GM18951 (cell line): Measurements from ENCODE around the gene CCNJL.

Experiments used
- POLR2A ChIP-seq: IDR thresholded peaks from 4 replicates; pipeline ENCODE4 v1.6.1; 2011; ENCODE audit warnings: mild to moderate bottlenecking; ENCODE audit not compliant: insufficient read length, insufficient read depth; ENCODE audit errors: extremely low read depth
- in situ Hi-C: fragments of 300-500 bp; cut with MboI; formaldehyde crosslinking; loops from one replicate; pipeline ENCODE4 v1.12.0; 2022; ENCODE audit warnings: low sequenced_read_pairs, mixed read lengths, inconsistent platforms; ENCODE audit not compliant: unreplicated experiment

Gene CCNJL

GRCh38 chr5:160297004-160297403, 15.4 kb downstream of the CCNJL start:
- in situ Hi-C loops = no loop called here
- TF ChIP-seq POLR2A = no peak

GRCh38 chr5:160296496-160296895, 15.9 kb downstream of the CCNJL start:
- no peak for TF ChIP-seq POLR2A
- in situ Hi-C loops = no loop called here

- TF ChIP-seq POLR2A = no peak
- in situ Hi-C loops = no loop called here
Observed at GRCh38 chr5:160293901-160294561, 18.3 kb downstream of the CCNJL start.

DNA sequence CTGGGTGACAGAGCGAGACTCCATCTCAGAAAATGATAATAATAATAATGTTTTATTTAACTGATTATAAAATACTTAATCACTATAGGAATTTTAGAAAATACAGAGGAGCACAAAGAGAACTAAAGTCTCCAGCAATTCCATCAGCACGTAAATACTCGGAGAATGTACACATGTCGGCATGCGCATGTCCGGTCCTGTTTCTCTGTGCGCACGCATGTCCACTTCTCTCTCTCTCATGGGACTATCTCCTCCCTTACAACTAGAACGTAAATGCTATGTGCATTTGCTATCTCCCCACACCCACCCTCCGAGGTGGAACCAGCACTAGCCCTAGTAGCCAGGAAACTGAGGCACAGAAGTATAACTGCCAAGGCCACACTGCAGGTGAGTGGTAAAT, 19.0 kb downstream of the CCNJL start:
- TF ChIP-seq POLR2A = no peak
- in situ Hi-C loops = no loop called here

DNA sequence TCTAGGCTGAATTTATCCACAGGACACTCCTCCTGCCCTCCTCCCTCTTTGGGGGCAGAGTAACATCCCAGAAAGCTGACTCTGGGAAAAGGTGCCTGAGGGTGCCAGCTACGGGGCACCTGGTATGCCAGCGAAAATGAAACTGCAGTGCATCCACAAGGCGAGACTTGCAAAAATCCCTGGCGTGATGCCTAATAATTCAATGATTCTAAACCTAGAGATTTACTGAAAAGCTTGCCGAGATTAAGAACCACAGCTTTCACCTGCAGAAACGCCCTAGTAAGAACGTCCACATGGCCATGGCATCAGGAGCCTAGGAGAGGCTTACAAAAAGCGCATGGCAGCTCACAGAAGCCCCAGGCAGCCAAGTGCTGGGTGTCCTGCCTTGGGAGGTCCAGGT, 20.9 kb downstream of the CCNJL start:
- TF ChIP-seq POLR2A = no peak
- in situ Hi-C loops = no loop called here

GRCh38 chr5:160290751-160291150, 21.6 kb downstream of the CCNJL start:
- in situ Hi-C loops = no loop called here
- no peak for TF ChIP-seq POLR2A

GRCh38 chr5:160289721-160290120, 22.6 kb downstream of the CCNJL start:
- no peak for TF ChIP-seq POLR2A
- in situ Hi-C loops = no loop called here

GRCh38 chr5:160289356-160289651, 23.1 kb downstream of the CCNJL start:
- in situ Hi-C loops = no loop called here
- no peak for TF ChIP-seq POLR2A

DNA sequence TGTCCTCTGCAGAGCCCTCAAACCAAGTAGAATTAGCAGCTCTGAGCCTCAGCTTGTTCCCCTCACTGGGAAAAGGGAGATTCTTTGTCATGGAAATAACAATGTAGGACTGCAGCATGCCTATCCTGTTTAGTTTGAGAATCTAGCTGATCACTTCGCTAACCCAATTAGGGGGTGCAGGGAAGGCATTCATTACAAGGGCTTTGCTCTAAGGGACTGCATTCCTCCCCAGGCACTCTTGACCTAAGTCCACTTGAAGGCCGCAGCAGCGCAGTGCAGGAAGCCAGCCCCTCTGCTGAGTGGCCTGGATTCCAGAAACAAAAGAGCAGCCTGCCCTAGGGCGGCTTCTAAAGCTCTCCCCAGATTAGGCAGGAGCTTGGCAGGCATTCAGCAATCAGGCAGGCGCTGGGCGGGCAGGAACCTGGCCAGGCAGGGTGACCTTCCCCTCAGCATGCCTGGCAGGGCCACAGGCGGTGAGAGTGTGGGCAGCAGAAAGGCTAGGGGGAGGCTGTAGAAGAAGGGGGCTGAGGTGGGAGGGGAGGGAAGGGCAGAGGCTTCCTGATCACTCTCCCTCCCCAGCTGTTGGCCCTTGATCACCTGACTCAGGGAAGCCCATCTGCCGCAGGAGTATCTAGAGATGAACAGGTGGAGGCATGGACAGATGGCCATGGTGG, 24.8 kb downstream of the CCNJL start:
- TF ChIP-seq POLR2A = no peak
- in situ Hi-C loops = no loop called here

GRCh38 chr5:160286947-160287346, 25.4 kb downstream of the CCNJL start:
- no peak for TF ChIP-seq POLR2A
- in situ Hi-C loops = no loop called here

GRCh38 chr5:160285316-160285715, 27.0 kb downstream of the CCNJL start:
- TF ChIP-seq POLR2A = no peak
- in situ Hi-C loops = no loop called here

- TF ChIP-seq POLR2A = no peak
Observed at GRCh38 chr5:160284291-160284873, 28.0 kb downstream of the CCNJL start.

GRCh38 chr5:160281275-160281674, 31.1 kb downstream of the CCNJL start:
- in situ Hi-C loops = no loop called here
- no peak for TF ChIP-seq POLR2A

More at GRCh38 chr5:160284291-160284873, 28.0 kb downstream of the CCNJL start:
- in situ Hi-C loops = no loop called here
